Activated CD4-positive, alpha-beta T cell treated with anti-CD3 and anti-CD28 coated beads, Interleukin-2, amount 10 ng/mL, durations not matched to agents 7 days and 5 days (primary cell): ENCODE results near the gene CNIH3. TPM values are rescaled to one million over a fixed set of nuclear protein-coding genes. Genes with fewer than 3 reads are reported as not detected.

Experiments
- CTCF ChIA-PET: fragments of 350-600 bp; sonication (Branson Sonifier 250); formaldehyde crosslinking; loops from one replicate; lab custom pipeline; 2021; ENCODE audit warnings: antibody characterized with exemption; lab: Charles Lee
- POLR2A ChIA-PET: fragments of 350-600 bp; sonication (Branson Sonifier 250); formaldehyde crosslinking; loops from one replicate; lab custom pipeline; 2021; ENCODE audit warnings: antibody characterized with exemption; lab: Charles Lee
- DNase-seq: peaks from one replicate; pipeline ENCODE4 v3.0.0-alpha.2; 2020
- H3K27ac Mint-ChIP-seq: one replicate; pipeline ENCODE4 v1.8.0; 2021; ENCODE audit warnings: mild to moderate bottlenecking, moderate library complexity, mixed read lengths
- H3K27me3 Mint-ChIP-seq: one replicate; pipeline ENCODE4 v1.8.0; 2021; ENCODE audit warnings: mixed read lengths
- H3K36me3 Mint-ChIP-seq: one replicate; pipeline ENCODE4 v1.8.0; 2021; ENCODE audit warnings: low read depth, mixed read lengths
- H3K4me1 Mint-ChIP-seq: one replicate; pipeline ENCODE4 v1.8.0; 2021; ENCODE audit warnings: mixed read lengths
- H3K4me3 Mint-ChIP-seq: one replicate; pipeline ENCODE4 v1.8.0; 2021; ENCODE audit warnings: mild to moderate bottlenecking, moderate library complexity, mixed read lengths
- H3K9me3 Mint-ChIP-seq: one replicate; pipeline ENCODE4 v1.8.0; 2021; ENCODE audit warnings: mixed read lengths
- total RNA-seq, 2 experiments: library from RNA; stranded (reverse); gene quantifications; one replicate each; pipeline ENCODE4 v1.2.3, GENCODE V29; 2021

CNIH3 gene
- total RNA-seq, 2 experiments from 2014 or later: 1.7 to 2.1 TPM

DNA sequence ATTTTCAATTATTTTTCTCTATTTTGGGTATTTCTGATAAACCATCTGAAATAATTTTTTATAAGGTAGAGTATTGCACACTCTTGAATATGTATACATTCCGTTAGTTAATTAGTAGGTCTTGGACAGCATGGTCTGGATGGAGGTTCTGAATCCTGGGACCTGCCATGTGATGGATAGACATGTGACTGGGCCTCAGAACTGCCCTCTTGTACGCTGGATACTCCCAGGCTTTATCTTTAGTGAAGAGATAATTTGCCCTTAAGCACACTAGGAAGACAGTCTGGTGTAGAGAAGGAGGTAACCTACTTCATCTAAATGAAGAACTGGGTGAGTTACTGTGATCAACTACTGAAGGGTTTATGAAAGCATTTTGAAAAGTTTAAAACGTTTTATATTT is 48.9 kb downstream of the CNIH3 start:
- Mint-ChIP-seq H3K4me3 (no peak overlapping the region), H3K9me3 (no peaks in the 10 kb centered on the region), H3K27me3 (peaks cover 12% of the 10 kb centered on the region), H3K27ac (no peak overlapping the region), H3K36me3 (no peaks in the 10 kb centered on the region), H3K4me1 (no peaks in the 10 kb centered on the region)
- no peak for DNase-seq
- ChIA-PET POLR2A (no interaction called here), CTCF (no interaction called here)

DNA sequence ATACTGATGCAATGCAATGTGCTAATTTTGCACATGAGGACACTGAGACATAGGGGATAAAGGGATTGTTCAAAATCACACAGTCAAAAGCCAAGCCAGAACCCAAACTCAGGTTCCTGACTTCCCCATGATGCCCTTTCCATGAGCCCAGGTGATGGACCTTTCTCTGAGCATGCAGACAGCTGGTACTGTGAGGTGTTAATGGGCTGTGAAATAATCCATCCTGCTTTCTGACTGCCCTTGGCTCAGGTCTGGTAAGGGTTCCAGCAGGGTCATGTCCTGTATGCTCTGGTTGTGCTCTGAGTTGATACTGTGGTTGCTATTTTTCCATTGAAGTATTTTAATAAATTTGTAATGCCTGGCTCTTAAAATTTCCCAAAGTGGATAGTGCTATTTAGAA is 50.0 kb downstream of the CNIH3 start:
- H3K27ac Mint-ChIP-seq: no peak overlapping the region
- peaks cover 12% of the 10 kb centered on the region for H3K27me3 Mint-ChIP-seq
- ChIA-PET CTCF (no interaction called here), POLR2A (no interaction called here)
- no peaks in the 10 kb centered on the region for H3K9me3 Mint-ChIP-seq
- H3K36me3 Mint-ChIP-seq: no peaks in the 10 kb centered on the region
- DNase-seq: no peak
- H3K4me3 Mint-ChIP-seq: no peak overlapping the region
- H3K4me1 Mint-ChIP-seq: no peaks in the 10 kb centered on the region

GRCh38 chr1:224666913-224667312 is 50.8 kb downstream of the CNIH3 start:
- DNase-seq: no peak
- Mint-ChIP-seq H3K9me3 (no peaks in the 10 kb centered on the region), H3K4me1 (no peaks in the 10 kb centered on the region), H3K27me3 (peaks cover 6% of the 10 kb centered on the region), H3K27ac (no peak overlapping the region), H3K36me3 (no peaks in the 10 kb centered on the region), H3K4me3 (no peak overlapping the region)
- CTCF ChIA-PET: no interaction called here
- POLR2A ChIA-PET: no interaction called here

GRCh38 chr1:224668984-224669383 is 52.9 kb downstream of the CNIH3 start:
- no peak for DNase-seq
- Mint-ChIP-seq H3K36me3 (no peaks in the 10 kb centered on the region), H3K4me1 (no peaks in the 10 kb centered on the region), H3K27ac (no peak overlapping the region), H3K27me3 (peaks cover 2% of the 10 kb centered on the region), H3K9me3 (no peaks in the 10 kb centered on the region), H3K4me3 (no peak overlapping the region)
- CTCF ChIA-PET: interaction anchor here (1.1 kb wide), 1 partner anchor 112 kb away, joined by 3 read pairs; no protein-coding TSS in a partner anchor
- POLR2A ChIA-PET: no interaction called here

GRCh38 chr1:224669403-224669802 is 53.3 kb downstream of the CNIH3 start:
- ChIA-PET CTCF (interaction anchor here (1.1 kb wide), 1 partner anchor 111 kb away, joined by 3 read pairs; no protein-coding TSS in a partner anchor), POLR2A (no interaction called here)
- H3K27me3 Mint-ChIP-seq: peaks cover 2% of the 10 kb centered on the region
- no peak overlapping the region for H3K27ac Mint-ChIP-seq
- H3K9me3 Mint-ChIP-seq: no peaks in the 10 kb centered on the region
- no peaks in the 10 kb centered on the region for H3K4me1 Mint-ChIP-seq
- no peaks in the 10 kb centered on the region for H3K36me3 Mint-ChIP-seq
- DNase-seq: no peak
- no peak overlapping the region for H3K4me3 Mint-ChIP-seq

DNA sequence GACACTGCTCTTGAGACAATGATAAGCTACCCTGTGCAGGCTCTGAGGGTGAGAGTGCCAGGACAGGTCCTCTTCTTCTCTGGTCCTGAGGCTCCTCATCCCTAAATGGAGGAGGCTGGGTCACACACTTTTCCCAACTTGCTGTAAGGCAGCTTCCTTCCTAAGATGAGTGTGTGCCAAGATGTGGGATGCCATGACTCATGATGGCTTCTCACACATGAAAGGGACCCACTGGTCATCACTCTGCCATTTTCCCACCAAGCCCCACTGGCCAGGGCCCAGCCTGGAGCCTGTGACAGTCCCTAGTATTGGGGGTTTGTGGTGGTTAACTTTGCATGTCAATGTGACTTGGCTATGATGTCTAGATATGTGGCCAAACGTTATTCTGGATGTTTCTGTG is 54.4 kb downstream of the CNIH3 start:
- POLR2A ChIA-PET: no interaction called here
- peaks cover 2% of the 10 kb centered on the region for H3K27me3 Mint-ChIP-seq
- H3K4me3 Mint-ChIP-seq: no peak overlapping the region
- H3K4me1 Mint-ChIP-seq: no peaks in the 10 kb centered on the region
- H3K9me3 Mint-ChIP-seq: no peaks in the 10 kb centered on the region
- H3K27ac Mint-ChIP-seq: no peak overlapping the region
- CTCF ChIA-PET: no interaction called here
- no peaks in the 10 kb centered on the region for H3K36me3 Mint-ChIP-seq
- no peak for DNase-seq

DNA sequence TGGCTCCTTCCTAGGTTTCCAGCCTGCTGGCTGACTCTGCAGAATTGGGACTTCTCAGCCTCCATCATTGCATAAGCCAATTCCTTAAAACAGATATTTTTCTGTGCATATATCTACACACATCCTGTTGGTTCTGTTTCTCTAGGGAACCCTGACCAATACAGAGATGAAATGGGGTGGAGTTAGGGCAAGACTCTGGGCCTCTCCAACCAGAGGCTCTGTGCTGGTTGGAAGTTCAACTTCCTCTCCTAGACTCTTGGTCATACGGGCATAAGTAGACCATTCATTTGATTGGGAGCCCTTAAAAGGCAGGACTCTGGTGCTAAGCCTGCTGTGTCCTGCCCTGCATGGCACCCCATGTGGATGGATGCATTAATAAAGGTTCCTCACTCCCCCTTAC is 55.0 kb downstream of the CNIH3 start:
- CTCF ChIA-PET: no interaction called here
- DNase-seq: no peak
- Mint-ChIP-seq H3K27me3 (no peaks in the 10 kb centered on the region), H3K36me3 (no peaks in the 10 kb centered on the region), H3K4me3 (no peak overlapping the region), H3K4me1 (no peaks in the 10 kb centered on the region), H3K27ac (no peak overlapping the region), H3K9me3 (no peaks in the 10 kb centered on the region)
- POLR2A ChIA-PET: no interaction called here

GRCh38 chr1:224673141-224673540 is 57.0 kb downstream of the CNIH3 start:
- Mint-ChIP-seq H3K27ac (no peak overlapping the region), H3K27me3 (no peaks in the 10 kb centered on the region), H3K9me3 (no peaks in the 10 kb centered on the region), H3K4me3 (no peak overlapping the region), H3K4me1 (no peaks in the 10 kb centered on the region), H3K36me3 (no peaks in the 10 kb centered on the region)
- POLR2A ChIA-PET: no interaction called here
- DNase-seq: no peak
- CTCF ChIA-PET: no interaction called here

- DNase-seq: no peak
- Mint-ChIP-seq H3K27me3 (no peaks in the 10 kb centered on the region), H3K4me1 (no peaks in the 10 kb centered on the region), H3K36me3 (no peaks in the 10 kb centered on the region), H3K27ac (no peak overlapping the region), H3K4me3 (no peak overlapping the region), H3K9me3 (no peaks in the 10 kb centered on the region)
- CTCF ChIA-PET: no interaction called here
- POLR2A ChIA-PET: no interaction called here
Measured at GRCh38 chr1:224675590-224675989, 59.5 kb downstream of the CNIH3 start.

DNA sequence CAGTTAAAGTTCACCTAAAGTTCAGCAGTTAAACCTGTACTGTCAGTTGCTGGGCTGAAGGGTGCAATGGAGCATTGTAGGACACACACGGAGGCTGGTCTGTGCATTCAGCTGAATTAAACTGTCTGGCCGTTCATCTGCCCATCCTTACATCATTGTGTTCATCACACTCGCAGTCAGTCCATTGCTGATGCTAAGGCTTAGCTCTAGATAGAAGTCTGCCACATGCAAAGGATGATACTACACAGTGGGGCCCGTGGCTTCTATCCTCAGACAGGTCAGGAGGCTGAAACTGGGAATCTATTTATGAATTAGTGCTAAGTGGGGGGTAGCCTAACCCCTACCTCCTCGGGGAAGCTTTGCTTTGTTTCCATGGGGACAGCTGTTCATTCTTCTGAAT is 60.4 kb downstream of the CNIH3 start:
- H3K4me3 Mint-ChIP-seq: no peak overlapping the region
- CTCF ChIA-PET: no interaction called here
- no peaks in the 10 kb centered on the region for H3K36me3 Mint-ChIP-seq
- H3K9me3 Mint-ChIP-seq: no peaks in the 10 kb centered on the region
- no peaks in the 10 kb centered on the region for H3K27me3 Mint-ChIP-seq
- no peak overlapping the region for H3K27ac Mint-ChIP-seq
- POLR2A ChIA-PET: no interaction called here
- H3K4me1 Mint-ChIP-seq: no peaks in the 10 kb centered on the region
- no peak for DNase-seq

GRCh38 chr1:224678168-224678567 is 62.1 kb downstream of the CNIH3 start:
- Mint-ChIP-seq H3K4me3 (no peak overlapping the region), H3K36me3 (no peaks in the 10 kb centered on the region), H3K27me3 (no peaks in the 10 kb centered on the region), H3K4me1 (no peaks in the 10 kb centered on the region), H3K27ac (no peak overlapping the region), H3K9me3 (no peaks in the 10 kb centered on the region)
- no peak for DNase-seq
- POLR2A ChIA-PET: no interaction called here
- CTCF ChIA-PET: interaction anchor here (0.9 kb wide), 1 partner anchor 13 kb away, joined by 3 read pairs; no protein-coding TSS in a partner anchor

- no peaks in the 10 kb centered on the region for H3K27me3 Mint-ChIP-seq
- ChIA-PET CTCF (no interaction called here), POLR2A (no interaction called here)
- H3K9me3 Mint-ChIP-seq: no peaks in the 10 kb centered on the region
- DNase-seq: no peak
- no peak overlapping the region for H3K27ac Mint-ChIP-seq
- H3K4me1 Mint-ChIP-seq: no peaks in the 10 kb centered on the region
- H3K4me3 Mint-ChIP-seq: no peak overlapping the region
- H3K36me3 Mint-ChIP-seq: no peaks in the 10 kb centered on the region
Measured at GRCh38 chr1:224679606-224680005, 63.5 kb downstream of the CNIH3 start.

DNA sequence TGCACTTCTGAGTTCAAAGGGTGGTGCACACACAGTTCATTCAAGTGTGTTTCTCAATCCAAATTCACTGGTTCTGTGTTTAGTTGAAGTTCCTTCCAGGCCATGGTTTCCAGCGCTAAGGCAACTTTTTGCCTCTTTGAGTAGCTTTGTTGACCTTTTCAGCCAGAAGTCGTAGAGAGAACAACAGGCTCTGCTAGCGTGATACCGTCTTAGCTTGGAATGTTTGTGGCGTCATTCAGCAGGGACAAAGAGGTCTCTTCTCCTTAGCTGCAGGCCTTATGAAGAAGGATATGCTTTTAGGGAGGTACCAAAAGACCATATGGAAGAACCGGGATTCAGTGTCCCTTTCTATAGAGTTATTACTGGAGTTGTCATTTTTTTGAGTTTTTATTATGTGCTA is 65.7 kb downstream of the CNIH3 start:
- H3K27me3 Mint-ChIP-seq: no peaks in the 10 kb centered on the region
- no peaks in the 10 kb centered on the region for H3K4me1 Mint-ChIP-seq
- no peak for DNase-seq
- H3K27ac Mint-ChIP-seq: no peak overlapping the region
- H3K9me3 Mint-ChIP-seq: no peaks in the 10 kb centered on the region
- H3K4me3 Mint-ChIP-seq: no peak overlapping the region
- CTCF ChIA-PET: no interaction called here
- POLR2A ChIA-PET: no interaction called here
- H3K36me3 Mint-ChIP-seq: no peaks in the 10 kb centered on the region

DNA sequence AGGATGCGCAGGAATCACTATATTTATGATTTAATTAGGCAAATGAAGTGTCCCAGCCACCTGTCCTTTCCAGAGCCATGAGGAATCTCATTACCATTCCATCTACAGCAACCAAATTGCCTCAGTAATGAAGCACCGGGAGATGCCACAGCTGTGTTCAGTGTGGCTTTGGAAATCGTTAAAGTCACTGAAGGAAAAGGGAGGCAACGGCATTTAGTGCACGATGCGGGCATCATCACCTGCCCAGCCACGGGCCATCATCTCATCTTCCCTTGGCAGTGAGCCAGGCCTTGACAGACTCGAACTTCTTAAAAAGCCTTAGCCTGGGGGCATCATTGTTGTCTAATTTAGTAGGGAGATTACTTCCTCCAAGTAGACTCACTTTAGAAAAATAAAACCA is 67.8 kb downstream of the CNIH3 start:
- Mint-ChIP-seq H3K36me3 (no peaks in the 10 kb centered on the region), H3K4me3 (no peak overlapping the region), H3K9me3 (no peaks in the 10 kb centered on the region), H3K4me1 (no peaks in the 10 kb centered on the region), H3K27ac (no peak overlapping the region), H3K27me3 (no peaks in the 10 kb centered on the region)
- ChIA-PET POLR2A (no interaction called here), CTCF (no interaction called here)
- no peak for DNase-seq
